Naive thymus-derived CD4-positive, alpha-beta T cell (primary cell): ENCODE results near the gene DCUN1D1. TPM values are rescaled to one million over a fixed set of nuclear protein-coding genes. Genes with fewer than 3 reads are reported as not detected.

ENCODE experiments used
- polyA plus RNA-seq, 2 donors: library from polyadenylated mRNA; unstranded; fragments of 300-500 nt; fragmentation: Illumina TruSeq; gene quantifications; one replicate each; pipeline ENCODE4 v1.2.3, GENCODE V29; 2021
- total RNA-seq, 6 experiments: library from RNA in 5 of 6; stranded (reverse) in 5 of 6; gene quantifications; 1 replicate in 5 of 6; 2 replicates in 1 of 6; pipeline ENCODE4 v1.2.3 and lab custom pipeline; 2021 to 2026

DCUN1D1 gene
- total and polyA plus RNA-seq, 7 experiments from 2014 or later = 22.2 to 53.0 (median 31.1) TPM

Other genes with a start within 250 kb of the DCUN1D1 start
- gene ATP11B, start 187.0 kb downstream of the DCUN1D1 start, total RNA-seq = 100 to 1,000 TPM; 111 to 136 (median 114) TPM
- 10 to 100 TPM; 28.4 to 48.7 TPM for gene ATP11B, start 187.0 kb downstream of the DCUN1D1 start, polyA plus RNA-seq
- 10 to 100 TPM; 17.7 to 37.5 (median 31.8) TPM for gene MCCC1, start 119.0 kb upstream of the DCUN1D1 start, total RNA-seq
- 10 to 100 TPM; 26.4 to 31.8 TPM for gene MCCC1, start 119.0 kb upstream of the DCUN1D1 start, polyA plus RNA-seq
- 1 to 10 TPM; 1.1 to 8.6 (median 1.5) TPM for gene LAMP3, start 182.2 kb upstream of the DCUN1D1 start, total RNA-seq
- gene LAMP3, start 182.2 kb upstream of the DCUN1D1 start, polyA plus RNA-seq = 1 to 10 TPM; 2.6 to 4.0 TPM